GM19324 (cell line): Measurements from ENCODE around the gene ST3GAL3.
"Not testable (repeated sequence)": the region's sequence is repeated elsewhere in the genome, so short reads cannot be mapped to it uniquely, and the experiment has no call there.

Experiments
- ATAC-seq: cut with Tn5 transposase; IDR thresholded peaks from one replicate; pipeline ENCODE4 v1.9.1; 2021; ENCODE audit warnings: mild to moderate bottlenecking, moderate library complexity; ENCODE audit not compliant: unreplicated experiment, low FRiP score

ST3GAL3 gene

GRCh38 chr1:43699281-43699680 lies 8.1 kb upstream of the ST3GAL3 start:
- ATAC-seq = no peak

DNA sequence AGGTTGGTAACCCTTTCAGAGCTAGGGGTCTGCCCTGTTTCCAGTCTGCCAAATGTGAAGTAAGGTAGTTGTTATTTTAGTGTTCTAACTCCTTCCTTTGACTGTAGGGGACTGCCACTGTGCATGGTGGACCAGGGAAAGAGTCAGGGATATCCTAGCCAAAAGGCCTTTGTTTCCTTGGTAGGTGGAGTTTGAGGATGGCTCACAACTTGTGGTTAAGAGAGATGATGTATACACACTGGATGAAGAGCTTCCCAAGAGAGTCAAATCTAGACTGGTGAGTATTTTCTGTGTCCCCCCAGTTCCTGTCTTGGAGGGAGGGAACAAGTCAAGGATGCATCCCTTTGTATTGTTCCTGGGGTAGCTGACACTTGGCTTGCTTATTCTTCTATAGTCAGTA lies 3.5 kb upstream of the ST3GAL3 start:
- no peak for ATAC-seq

GRCh38 chr1:43704838-43705237 lies 2.5 kb upstream of the ST3GAL3 start:
- no peak for ATAC-seq

DNA sequence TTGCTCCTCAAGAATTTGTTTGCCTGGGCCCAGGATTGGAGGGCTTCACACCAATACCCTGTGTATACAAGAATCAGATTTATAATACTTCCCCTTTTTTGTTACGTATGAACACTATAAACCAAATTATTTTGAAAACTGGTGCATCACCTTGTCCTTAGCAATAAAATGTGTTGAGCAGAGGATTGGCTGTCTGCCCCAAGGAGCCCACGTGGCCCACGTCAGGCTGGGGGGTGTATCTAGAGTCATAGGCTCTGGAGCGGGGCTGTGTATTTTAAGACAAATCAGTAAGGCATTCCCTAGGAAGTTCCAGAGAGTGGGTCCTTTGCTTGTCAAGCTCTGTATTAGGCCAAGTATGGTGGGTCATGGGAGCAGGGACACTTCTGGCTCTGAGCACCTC lies 2.0 kb upstream of the ST3GAL3 start:
- ATAC-seq = no peak

DNA sequence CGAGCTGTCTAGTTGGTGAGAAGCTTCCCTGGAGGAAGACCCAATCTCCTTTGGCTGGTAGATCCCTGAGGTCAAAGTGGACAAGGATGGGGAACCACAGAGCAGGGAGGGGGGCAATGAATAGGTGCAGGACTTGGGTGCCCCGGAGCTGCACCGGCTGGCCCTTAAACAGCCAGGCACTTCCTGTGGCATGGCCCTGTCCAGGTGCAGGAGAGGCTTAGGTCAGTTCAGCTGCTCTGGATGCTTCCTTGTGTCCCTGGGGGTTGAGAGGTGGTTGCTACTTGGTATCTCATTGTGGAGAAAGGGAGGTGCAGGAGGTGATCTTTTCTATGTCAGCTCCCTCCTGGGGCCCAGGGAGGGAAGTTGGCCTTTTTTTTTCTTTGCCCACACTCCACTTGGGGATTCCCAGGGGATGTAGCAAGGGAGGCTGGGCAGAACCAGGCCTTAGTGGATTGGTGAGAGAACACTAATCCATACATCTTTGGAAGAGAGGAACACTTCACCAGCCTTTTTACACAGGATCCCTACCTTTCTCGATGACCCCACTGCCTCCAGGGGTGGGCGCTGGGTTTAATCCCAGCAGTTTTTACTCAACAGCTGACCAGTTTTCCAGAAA lies 1.2 kb upstream of the ST3GAL3 start:
- ATAC-seq = no peak

- ATAC-seq = no peak
These were observed 642 bp upstream of the ST3GAL3 start for GRCh38 chr1:43706598-43707189.

DNA sequence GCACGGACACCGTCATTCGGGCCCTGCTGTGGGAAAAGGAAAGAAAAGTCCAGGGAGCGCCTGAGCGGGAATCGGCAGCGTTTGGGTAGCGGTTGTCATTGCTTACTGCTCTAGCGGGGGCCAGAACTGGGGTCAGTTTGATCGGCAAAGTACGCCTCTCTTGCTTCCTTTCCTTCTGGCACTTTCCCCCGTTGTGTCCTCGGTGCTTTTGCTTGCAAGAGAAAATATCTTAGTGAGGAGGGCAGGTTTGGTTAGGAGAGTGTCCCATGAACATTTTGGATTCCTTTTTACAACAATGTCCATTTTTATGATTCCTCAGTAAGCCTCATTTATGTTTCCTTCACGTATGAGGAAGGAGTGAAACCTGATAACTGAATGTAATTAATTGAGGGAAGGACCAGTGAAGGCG lies 670 bp downstream of the ST3GAL3 start:
- ATAC-seq = no peak

DNA sequence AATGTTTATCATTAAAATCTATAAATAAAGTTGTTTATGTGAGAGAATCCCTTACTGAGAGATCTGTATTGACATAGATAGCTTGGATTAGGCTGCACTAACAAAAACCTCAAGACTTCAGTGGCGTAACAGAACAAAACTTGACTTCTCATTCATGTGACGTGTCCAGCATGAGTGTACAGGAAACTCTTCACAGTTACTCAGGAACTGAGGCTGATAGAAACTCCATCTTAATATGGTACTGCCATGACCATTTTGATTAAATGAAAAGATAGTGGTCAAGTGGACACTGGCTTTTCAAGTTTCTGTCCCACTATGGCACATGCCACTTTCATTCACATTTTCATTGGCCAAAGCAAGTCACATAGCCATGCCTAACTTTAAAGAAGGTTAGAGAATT lies 3.7 kb downstream of the ST3GAL3 start:
- ATAC-seq = no peak

GRCh38 chr1:43711524-43712386 lies 4.4 kb downstream of the ST3GAL3 start:
- no peak for ATAC-seq

DNA sequence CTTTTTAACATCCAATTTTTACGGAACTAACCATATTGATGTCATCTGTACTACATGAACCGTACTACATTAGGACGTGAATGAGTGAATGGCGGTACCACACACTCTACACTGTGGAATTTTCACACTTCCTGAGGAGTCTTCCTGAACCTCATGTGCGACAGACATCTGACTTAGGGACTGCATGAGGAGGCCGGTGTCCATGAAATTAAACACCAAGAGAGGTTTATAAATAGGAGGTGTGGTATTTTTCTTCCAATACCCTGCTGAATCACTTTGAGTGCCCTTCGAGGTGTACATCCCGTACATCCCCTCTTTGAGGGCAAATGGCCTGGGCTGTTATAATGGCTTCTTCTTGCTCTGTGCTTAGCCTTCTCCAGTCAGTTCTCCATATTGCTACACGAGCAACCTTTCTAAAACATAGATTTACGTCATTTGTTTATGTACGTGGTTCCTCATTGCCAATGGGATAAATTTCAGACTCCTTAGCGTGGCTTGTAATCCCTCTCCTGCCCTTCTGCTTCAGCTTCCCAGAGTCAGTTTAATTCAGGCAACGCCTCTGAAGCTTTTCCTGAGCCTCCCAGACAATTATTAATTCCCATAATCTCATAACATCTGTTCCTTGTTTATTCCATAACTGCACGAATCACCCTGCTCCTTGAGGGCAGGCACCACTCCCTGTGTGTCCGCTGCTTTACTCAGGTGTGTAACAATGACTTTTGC lies 9.4 kb downstream of the ST3GAL3 start:
- no peak for ATAC-seq

DNA sequence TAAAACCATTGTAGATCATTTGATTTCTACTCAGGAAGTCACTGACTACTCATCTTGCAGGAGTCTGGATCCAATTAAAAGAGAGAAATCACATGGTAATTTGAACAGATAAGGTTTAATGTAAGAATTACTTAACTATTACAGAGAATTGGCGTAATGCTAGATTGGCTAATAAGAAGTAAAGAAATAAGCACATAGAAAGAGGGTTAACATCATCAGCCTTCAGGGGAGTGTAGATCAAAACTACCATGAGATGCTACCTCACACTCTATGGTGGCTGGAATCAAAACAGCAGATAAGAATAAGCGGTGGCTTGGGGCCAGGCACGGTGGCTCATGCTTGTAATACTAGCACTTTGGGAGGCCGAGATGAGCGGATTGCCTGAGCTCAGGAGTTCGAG lies 11.7 kb downstream of the ST3GAL3 start:
- no peak for ATAC-seq

- not testable (repeated sequence) for ATAC-seq
These were observed 12.5 kb downstream of the ST3GAL3 start for GRCh38 chr1:43719670-43720419.

DNA sequence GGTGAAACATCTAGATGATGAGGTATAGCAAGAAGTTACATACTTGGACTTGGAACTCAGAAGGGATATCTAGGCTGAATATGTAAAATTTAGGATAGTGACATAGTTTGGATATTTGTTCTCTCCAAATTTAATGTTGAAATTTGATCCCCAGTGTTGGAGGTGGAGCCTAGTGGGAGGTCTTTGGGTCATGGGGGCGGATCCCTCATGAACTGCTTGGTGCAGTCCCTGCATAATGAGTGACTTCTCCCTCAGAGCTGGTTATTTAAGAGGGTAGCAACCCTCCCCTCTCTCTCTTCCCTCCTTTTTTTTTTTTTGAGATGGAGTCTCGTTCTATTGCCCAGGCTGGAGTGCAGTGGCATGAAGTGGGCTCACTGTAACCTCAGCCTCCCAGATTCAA lies 15.5 kb downstream of the ST3GAL3 start:
- no peak for ATAC-seq

- ATAC-seq = no peak
These were observed 22.6 kb downstream of the ST3GAL3 start for GRCh38 chr1:43729816-43730463.

- no peak for ATAC-seq
These were observed 24.7 kb downstream of the ST3GAL3 start for GRCh38 chr1:43731867-43732531.

DNA sequence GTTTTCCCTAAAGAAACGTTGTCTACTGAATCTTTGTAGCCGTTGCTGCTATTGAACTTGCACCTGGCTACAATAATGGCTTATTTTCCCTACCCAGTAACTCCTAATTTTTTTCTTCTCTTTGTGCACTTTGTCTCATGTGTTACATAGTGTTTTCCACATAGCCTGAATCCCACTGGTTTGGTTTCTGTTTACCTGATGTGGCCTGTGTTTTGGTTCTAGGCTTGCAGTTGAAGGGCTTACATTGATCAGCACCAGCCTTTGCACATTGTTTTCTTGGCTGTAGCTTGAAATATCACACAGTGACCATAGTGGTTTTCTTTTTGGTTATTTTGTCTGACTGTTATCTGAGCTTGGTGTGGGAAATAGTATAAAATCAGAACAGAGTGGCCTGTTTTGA lies 29.5 kb downstream of the ST3GAL3 start:
- ATAC-seq = no peak

GRCh38 chr1:43742026-43742425 lies 34.7 kb downstream of the ST3GAL3 start:
- ATAC-seq = no peak

DNA sequence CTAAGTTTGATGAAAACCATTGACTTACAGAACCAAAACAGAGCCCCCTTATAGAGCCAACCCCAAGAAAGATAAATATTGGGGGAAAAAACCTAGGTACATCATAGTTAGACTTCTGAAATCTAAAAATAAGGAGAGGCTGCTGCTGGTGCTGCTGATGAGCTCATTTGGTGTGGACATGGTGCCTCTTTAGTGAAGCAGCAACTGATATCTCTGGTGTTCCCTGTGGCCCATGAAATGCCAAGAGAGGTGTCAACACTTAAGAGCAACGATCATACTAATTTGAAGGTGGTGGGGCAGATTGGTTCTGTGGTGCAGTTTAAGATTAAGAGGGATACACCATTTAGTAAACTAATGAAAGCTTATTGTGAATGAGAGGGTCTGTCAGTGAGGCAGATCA lies 35.9 kb downstream of the ST3GAL3 start:
- no peak for ATAC-seq

GRCh38 chr1:43747736-43748135 lies 40.4 kb downstream of the ST3GAL3 start:
- ATAC-seq = no peak
